Brain microvascular endothelial cell (primary cell): ENCODE measurements around the gene SUSD1.

Experiments
- DNase-seq: peaks from one replicate; pipeline ENCODE4 v3.0.0-alpha.2; 2020
- H3K27ac ChIP-seq: fragments of 250-450 bp; sonication (Bioruptor Pico); 2 replicates; pipeline ENCODE4 v1.5.1; 2020; ENCODE audit warnings: mild to moderate bottlenecking, moderate library complexity
- H3K27me3 ChIP-seq: fragments of 250-450 bp; sonication (Bioruptor Pico); replicated peaks from 2 replicates; pipeline ENCODE4 v1.5.1; 2020; ENCODE audit warnings: mild to moderate bottlenecking
- H3K36me3 ChIP-seq: fragments of 250-450 bp; sonication (Bioruptor Pico); replicated peaks from 2 replicates; pipeline ENCODE4 v1.5.1; 2020; ENCODE audit warnings: mild to moderate bottlenecking
- H3K4me3 ChIP-seq: 2 replicates; pipeline ENCODE4 v1.5.1; 2011; ENCODE audit warnings: low read depth, mild to moderate bottlenecking, control low read depth, low read length, moderate library complexity
- in situ Hi-C: cut with HindIII; loops from 2 replicates; pipeline ENCODE4 v1.10.0; 2017; ENCODE audit warnings: low sequenced_read_pairs, low pct_ligation_motif_present
- TF ChIP-seq, protein P1 (sequence below): IDR thresholded peaks from 2 replicates; pipeline ENCODE4 v1.5.1; 2011; ENCODE audit warnings: low read depth, mild to moderate bottlenecking, moderate library complexity, low read length, control low read depth, inconsistent platforms; ENCODE audit errors: missing control alignments

Gene SUSD1

DNA sequence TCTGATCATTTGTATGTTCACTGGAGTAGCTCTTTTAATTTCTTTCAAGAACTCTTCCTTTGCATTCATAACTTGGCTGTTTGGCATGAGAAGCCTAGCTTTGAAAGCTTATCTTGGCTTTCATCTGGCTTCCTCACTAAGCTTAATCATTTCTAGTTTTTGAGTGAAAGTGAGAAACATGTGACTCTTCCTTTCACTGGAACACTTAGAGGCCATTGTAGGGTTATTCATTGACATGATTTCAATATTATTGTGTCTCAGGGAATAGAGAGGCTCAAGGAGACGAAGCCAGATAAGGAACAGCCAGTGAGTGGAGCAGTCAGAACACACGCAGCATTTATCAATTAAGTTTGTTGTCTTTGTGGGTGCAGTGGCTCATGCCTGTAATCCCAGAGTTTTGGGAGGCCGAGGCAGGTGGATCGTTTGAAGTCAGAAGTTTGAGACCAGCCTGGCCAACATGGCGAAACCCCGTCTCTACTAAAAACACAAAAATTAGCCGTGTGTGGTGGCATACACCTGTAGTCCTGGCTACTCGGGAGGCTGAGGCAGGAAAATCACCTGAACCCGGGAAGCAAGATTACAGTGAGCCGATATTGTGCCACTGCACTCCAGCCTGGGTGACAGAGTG, 180.2 kb downstream of the SUSD1 start:
- no peak overlapping the region for H3K27ac ChIP-seq
- H3K36me3 ChIP-seq: no peaks in the 10 kb centered on the region
- no peak for DNase-seq
- no peak overlapping the region for H3K4me3 ChIP-seq
- in situ Hi-C loops: no loop called here
- no peaks in the 10 kb centered on the region for H3K27me3 ChIP-seq
- TF ChIP-seq, protein P1, sequence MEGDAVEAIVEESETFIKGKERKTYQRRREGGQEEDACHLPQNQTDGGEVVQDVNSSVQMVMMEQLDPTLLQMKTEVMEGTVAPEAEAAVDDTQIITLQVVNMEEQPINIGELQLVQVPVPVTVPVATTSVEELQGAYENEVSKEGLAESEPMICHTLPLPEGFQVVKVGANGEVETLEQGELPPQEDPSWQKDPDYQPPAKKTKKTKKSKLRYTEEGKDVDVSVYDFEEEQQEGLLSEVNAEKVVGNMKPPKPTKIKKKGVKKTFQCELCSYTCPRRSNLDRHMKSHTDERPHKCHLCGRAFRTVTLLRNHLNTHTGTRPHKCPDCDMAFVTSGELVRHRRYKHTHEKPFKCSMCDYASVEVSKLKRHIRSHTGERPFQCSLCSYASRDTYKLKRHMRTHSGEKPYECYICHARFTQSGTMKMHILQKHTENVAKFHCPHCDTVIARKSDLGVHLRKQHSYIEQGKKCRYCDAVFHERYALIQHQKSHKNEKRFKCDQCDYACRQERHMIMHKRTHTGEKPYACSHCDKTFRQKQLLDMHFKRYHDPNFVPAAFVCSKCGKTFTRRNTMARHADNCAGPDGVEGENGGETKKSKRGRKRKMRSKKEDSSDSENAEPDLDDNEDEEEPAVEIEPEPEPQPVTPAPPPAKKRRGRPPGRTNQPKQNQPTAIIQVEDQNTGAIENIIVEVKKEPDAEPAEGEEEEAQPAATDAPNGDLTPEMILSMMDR: no peak

GRCh38 chr9:111993319-111993718, 181.8 kb downstream of the SUSD1 start:
- TF ChIP-seq, protein P1: no peak
- no peak overlapping the region for H3K4me3 ChIP-seq
- H3K36me3 ChIP-seq: no peaks in the 10 kb centered on the region
- in situ Hi-C loops: no loop called here
- no peaks in the 10 kb centered on the region for H3K27me3 ChIP-seq
- no peak for DNase-seq
- H3K27ac ChIP-seq: no peak overlapping the region

DNA sequence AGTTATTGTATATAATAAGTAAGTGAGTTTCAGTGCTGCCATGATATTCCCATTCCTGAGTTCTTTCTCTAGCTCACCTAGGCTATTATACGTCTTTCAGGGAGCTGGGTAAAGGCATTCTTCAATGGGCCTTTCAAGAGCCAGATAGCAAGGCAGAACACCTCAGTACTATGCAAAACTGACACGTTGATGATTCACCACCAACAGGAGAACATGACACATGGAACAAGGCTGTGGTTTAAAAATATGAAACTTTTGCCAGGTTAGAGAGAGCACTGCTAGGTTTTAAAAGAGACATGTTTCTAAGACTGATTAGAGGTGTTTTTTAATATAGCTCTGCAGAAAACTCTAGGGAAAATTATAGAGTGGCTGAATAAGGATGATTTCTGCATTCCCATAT, 182.6 kb downstream of the SUSD1 start:
- in situ Hi-C loops: no loop called here
- peak; percentile 52 for DNase-seq
- H3K27ac ChIP-seq: no peak overlapping the region

DNA sequence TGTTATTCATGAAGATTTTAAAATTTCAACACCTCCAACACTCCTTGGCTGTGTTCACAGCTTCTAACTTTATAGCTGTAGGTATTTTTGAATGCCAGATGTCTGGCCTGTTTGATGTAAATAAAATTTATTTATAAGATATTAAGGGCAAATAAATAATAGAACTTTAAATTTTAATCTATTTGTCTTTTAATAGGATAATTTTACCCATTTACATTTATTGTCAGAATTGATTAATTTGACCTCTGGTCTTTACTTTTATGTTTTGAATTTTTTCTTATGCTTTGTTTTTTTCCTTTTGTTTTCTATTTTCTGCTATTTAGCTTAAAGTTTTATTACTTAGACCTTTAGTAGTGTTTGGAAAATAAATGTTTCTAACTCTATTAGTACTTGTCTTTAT, 183.9 kb downstream of the SUSD1 start:
- in situ Hi-C loops: no loop called here
- DNase-seq: no peak

More for the DNA sequence above, 182.6 kb downstream of the SUSD1 start:
- H3K36me3 ChIP-seq: no peaks in the 10 kb centered on the region
- TF ChIP-seq, protein P1: no peak
- no peak overlapping the region for H3K4me3 ChIP-seq
- no peaks in the 10 kb centered on the region for H3K27me3 ChIP-seq

More for the DNA sequence above, 183.9 kb downstream of the SUSD1 start:
- Histone ChIP-seq H3K27me3 (no peaks in the 10 kb centered on the region), H3K27ac (no peak overlapping the region), H3K36me3 (no peaks in the 10 kb centered on the region), H3K4me3 (no peak overlapping the region)
- TF ChIP-seq, protein P1: no peak
